Smooth muscle cell (in vitro differentiated cells): ENCODE results near the gene FARS2. TPM values are rescaled to one million over a fixed set of nuclear protein-coding genes. Genes with fewer than 3 reads are reported as not detected.

ENCODE experiments used
- DNase-seq: peaks from one replicate; lab custom pipeline; 2025; ENCODE audit not compliant: unreplicated experiment; lab: John Stamatoyannopoulos, UW
- H2AFZ ChIP-seq: fragments of 200-600 bp; sonication (generic); 2 replicates; pipeline ENCODE4 v1.6.0; 2016; ENCODE audit warnings: antibody characterized with exemption, low read depth, mild to moderate bottlenecking
- H3F3A ChIP-seq: fragments of 200-600 bp; sonication (generic); 2 replicates; pipeline ENCODE4 v1.6.0; 2017; ENCODE audit warnings: antibody characterized with exemption, low read depth
- H3K27ac ChIP-seq: fragments of 200-600 bp; sonication (generic); 2 replicates; pipeline ENCODE4 v1.5.1; 2016; ENCODE audit warnings: low read depth, mild to moderate bottlenecking
- H3K27me3 ChIP-seq: fragments of 200-600 bp; sonication (generic); 2 replicates; pipeline ENCODE4 v1.6.1; 2016; ENCODE audit warnings: low read depth, mild to moderate bottlenecking
- H3K36me3 ChIP-seq: fragments of 200-600 bp; sonication (generic); 2 replicates; pipeline ENCODE4 v1.5.1; 2016; ENCODE audit warnings: low read depth
- H3K4me1 ChIP-seq: fragments of 200-600 bp; sonication (generic); 2 replicates; pipeline ENCODE4 v1.5.1; 2016; ENCODE audit warnings: low read depth
- H3K4me2 ChIP-seq: fragments of 200-600 bp; sonication (generic); 2 replicates; pipeline ENCODE4 v1.6.0; 2016; ENCODE audit warnings: mild to moderate bottlenecking
- H3K4me3 ChIP-seq: fragments of 200-600 bp; sonication (generic); 2 replicates; pipeline ENCODE4 v1.5.1; 2016; ENCODE audit warnings: mild to moderate bottlenecking
- H3K79me2 ChIP-seq: fragments of 200-600 bp; sonication (generic); 2 replicates; pipeline ENCODE4 v1.6.0; 2016; ENCODE audit warnings: low read depth, mild to moderate bottlenecking
- H3K9ac ChIP-seq: fragments of 200-600 bp; sonication (generic); 2 replicates; pipeline ENCODE4 v1.6.0; 2016; ENCODE audit warnings: low read depth
- H3K9me3 ChIP-seq: fragments of 200-600 bp; sonication (generic); replicated peaks from 2 replicates; pipeline ENCODE4 v1.5.1; 2016; ENCODE audit warnings: low read depth
- H4K20me1 ChIP-seq: fragments of 200-600 bp; sonication (generic); 2 replicates; pipeline ENCODE4 v1.6.0; 2016; ENCODE audit warnings: low read depth
- CTCF ChIP-seq: fragments of 200-600 bp; sonication (generic); IDR thresholded peaks from 2 replicates; pipeline ENCODE4 v1.5.1; 2017; ENCODE audit warnings: borderline replicate concordance, mild to moderate bottlenecking, antibody characterized with exemption; ENCODE audit not compliant: insufficient read depth, poor library complexity, severe bottlenecking
- WGBS: methylation state at CpG from one replicate; pipeline ENCODE4 v1.1.7; 2016; ENCODE audit warnings: low lambda C conversion rate; 5-methylcytosine and 5-hydroxymethylcytosine counted together
- polyA plus RNA-seq: library from polyadenylated mRNA; unstranded; fragments of >200 nt; fragmentation: Nextera tagmentation; extraction: Ambion mirVana; gene quantifications from 2 replicates; pipeline ENCODE4 v1.2.1, GENCODE V29; 2016
- total RNA-seq: library from RNA; depleted of rRNA; stranded (reverse); fragments of >200 nt; gene quantifications from 2 replicates; pipeline ENCODE4 v1.2.3, GENCODE V29; 2014

The FARS2 gene
- total and polyA plus RNA-seq, 2 experiments from 2014 or later = 9.6 to 13.2 TPM

GRCh38 chr6:5351552-5352210 is 90.4 kb downstream of the FARS2 start:
- 94% methylated on average over 6 of the region's 6 CpGs for WGBS
- Histone ChIP-seq H3F3A (no peaks in the 10 kb centered on the region), H3K27ac (no peak overlapping the region)

GRCh38 chr6:5353971-5354370 is 92.7 kb downstream of the FARS2 start:
- Histone ChIP-seq H3K9ac (no peak overlapping the region), H2AFZ (no peak overlapping the region), H3K79me2 (no peaks in the 10 kb centered on the region), H4K20me1 (peaks cover 15% of the 10 kb centered on the region), H3K36me3 (no peaks in the 10 kb centered on the region), H3K4me1 (no peaks in the 10 kb centered on the region), H3K9me3 (no peaks in the 10 kb centered on the region), H3K4me3 (no peak overlapping the region), H3K27ac (no peak overlapping the region), H3K4me2 (no peak overlapping the region), H3F3A (no peaks in the 10 kb centered on the region), H3K27me3 (no peaks in the 10 kb centered on the region)
- WGBS = 86% methylated on average over 1 of the region's 1 CpG
- DNase-seq = no peak
- no peak for TF ChIP-seq CTCF

More at GRCh38 chr6:5351552-5352210, 90.4 kb downstream of the FARS2 start:
- no peaks in the 10 kb centered on the region for H3K4me1 ChIP-seq
- H4K20me1 ChIP-seq = peaks cover 15% of the 10 kb centered on the region
- DNase-seq = no peak
- TF ChIP-seq CTCF = no peak
- no peak overlapping the region for H3K4me3 ChIP-seq
- H3K36me3 ChIP-seq = no peaks in the 10 kb centered on the region
- H3K4me2 ChIP-seq = no peak overlapping the region
- no peaks in the 10 kb centered on the region for H3K79me2 ChIP-seq
- H2AFZ ChIP-seq = no peak overlapping the region
- no peaks in the 10 kb centered on the region for H3K27me3 ChIP-seq
- H3K9ac ChIP-seq = no peak overlapping the region
- H3K9me3 ChIP-seq = no peaks in the 10 kb centered on the region

GRCh38 chr6:5357486-5357885 is 96.2 kb downstream of the FARS2 start:
- Histone ChIP-seq H3K9me3 (no peaks in the 10 kb centered on the region), H3K9ac (no peak overlapping the region), H3K4me3 (no peak overlapping the region), H4K20me1 (peaks cover 17% of the 10 kb centered on the region), H3K36me3 (no peaks in the 10 kb centered on the region), H3K4me1 (no peaks in the 10 kb centered on the region), H3K27me3 (no peaks in the 10 kb centered on the region), H3F3A (no peaks in the 10 kb centered on the region), H3K4me2 (no peak overlapping the region), H3K79me2 (no peaks in the 10 kb centered on the region), H3K27ac (no peak overlapping the region), H2AFZ (no peak overlapping the region)
- no peak for TF ChIP-seq CTCF
- DNase-seq = no peak
- WGBS = 88% methylated on average over 1 of the region's 1 CpG

- 98% methylated on average over 2 of the region's 2 CpGs for WGBS
- Histone ChIP-seq H3F3A (no peaks in the 10 kb centered on the region), H2AFZ (no peak overlapping the region), H3K9me3 (no peaks in the 10 kb centered on the region), H3K79me2 (no peaks in the 10 kb centered on the region), H3K4me1 (no peaks in the 10 kb centered on the region), H3K4me2 (no peak overlapping the region), H3K27me3 (no peaks in the 10 kb centered on the region), H3K36me3 (no peaks in the 10 kb centered on the region), H3K27ac (no peak overlapping the region), H4K20me1 (peaks cover 14% of the 10 kb centered on the region), H3K4me3 (no peak overlapping the region), H3K9ac (no peak overlapping the region)
- no peak for DNase-seq
- TF ChIP-seq CTCF = no peak
These were observed 98.1 kb downstream of the FARS2 start for GRCh38 chr6:5359417-5359816.
